IPS-18c (cell line): ENCODE data around the gene ADAM8.
A peak's percentile ranks its signal among the peaks of the same experiment; 100 is the strongest.

Experiments used
- H3K4me3 ChIP-seq: 2 replicates; pipeline ENCODE4 v1.7.0; 2013; ENCODE audit warnings: low read depth, mild to moderate bottlenecking, low read length, moderate library complexity; ENCODE audit not compliant: insufficient read depth
- H3K9me3 ChIP-seq: one replicate; pipeline ENCODE4 v1.6.1; 2013; ENCODE audit warnings: mild to moderate bottlenecking, low read length, moderate library complexity; ENCODE audit not compliant: control insufficient read depth, insufficient read depth

The ADAM8 gene

DNA sequence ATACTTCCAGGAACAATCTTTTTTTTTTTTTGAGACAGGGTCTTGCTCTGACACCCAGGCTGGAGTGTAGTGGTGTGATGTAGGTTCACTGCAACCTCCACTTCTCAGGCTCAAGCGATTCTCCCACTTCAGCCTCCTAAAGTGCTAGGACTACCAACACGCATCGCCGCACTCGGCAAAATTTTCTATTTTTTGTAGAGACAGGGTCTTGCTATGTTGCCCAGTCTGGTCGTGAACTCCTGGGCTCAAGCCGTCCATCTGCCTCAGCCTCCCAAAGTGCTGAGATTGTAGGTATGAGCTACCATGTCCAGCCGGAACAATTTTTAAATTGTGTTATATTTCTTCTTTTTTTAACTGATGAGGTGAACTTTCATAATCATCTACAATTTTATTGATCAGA, 34.1 kb upstream of the ADAM8 start:
- H3K4me3 ChIP-seq: no peak overlapping the region
- H3K9me3 ChIP-seq: peaks cover 2% of the 10 kb centered on the region

GRCh38 chr10:133310399-133310755, 33.7 kb upstream of the ADAM8 start:
- Histone ChIP-seq H3K4me3 (no peak overlapping the region), H3K9me3 (peaks cover 2% of the 10 kb centered on the region)

DNA sequence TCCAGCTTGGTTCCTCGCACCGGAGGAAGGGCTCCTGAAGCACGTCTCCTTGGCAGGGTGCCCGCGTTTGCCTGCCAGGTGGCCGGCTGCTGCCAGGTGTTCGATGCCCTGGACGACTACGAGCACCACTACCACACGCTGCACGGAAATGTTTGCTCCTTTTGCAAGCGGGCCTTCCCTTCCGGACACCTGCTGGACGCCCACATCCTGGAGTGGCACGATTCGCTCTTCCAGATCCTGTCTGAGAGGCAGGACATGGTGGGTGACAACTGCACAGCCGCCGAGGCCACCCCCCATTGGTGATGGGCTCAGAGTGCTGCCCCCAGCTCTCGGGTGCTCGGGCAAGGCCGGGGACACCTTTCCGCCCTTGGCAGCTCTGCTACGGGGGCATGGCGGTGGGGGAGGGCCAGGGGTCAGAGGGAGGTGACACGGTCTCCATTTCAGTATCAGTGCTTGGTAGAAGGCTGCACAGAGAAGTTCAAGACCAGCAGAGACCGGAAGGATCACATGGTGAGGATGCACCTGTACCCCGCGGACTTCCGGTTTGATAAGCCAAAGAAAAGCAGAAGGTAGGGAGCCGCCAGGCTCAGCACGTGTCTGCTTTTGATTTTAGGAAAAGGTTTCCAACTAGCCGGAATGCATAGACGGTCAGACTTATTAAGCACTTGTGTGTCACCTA, 33.2 kb upstream of the ADAM8 start:
- Histone ChIP-seq H3K9me3 (peaks cover 2% of the 10 kb centered on the region), H3K4me3 (no peak overlapping the region)

GRCh38 chr10:133309100-133309719, 32.5 kb upstream of the ADAM8 start:
- Histone ChIP-seq H3K9me3 (peaks cover 2% of the 10 kb centered on the region), H3K4me3 (peak overlapping the region; percentile 96)

GRCh38 chr10:133308421-133309099, 31.9 kb upstream of the ADAM8 start, which contains the start of the genes TUBGCP2 and ZNF511:
TUBGCP2 (minus strand) TSS chr10:133308872; CDS start chr10:133302941, 5,931 bp downstream.
ZNF511 (plus strand) TSS chr10:133308914; CDS start chr10:133308944, 30 bp downstream.
- H3K4me3 ChIP-seq: peak within 1 kb of the TSS; percentile 96
- H3K9me3 ChIP-seq: peaks cover 2% of the 10 kb centered on the region

GRCh38 chr10:133307776-133308420, 31.2 kb upstream of the ADAM8 start:
- Histone ChIP-seq H3K4me3 (peak overlapping the region; percentile 96), H3K9me3 (peaks cover 2% of the 10 kb centered on the region)

DNA sequence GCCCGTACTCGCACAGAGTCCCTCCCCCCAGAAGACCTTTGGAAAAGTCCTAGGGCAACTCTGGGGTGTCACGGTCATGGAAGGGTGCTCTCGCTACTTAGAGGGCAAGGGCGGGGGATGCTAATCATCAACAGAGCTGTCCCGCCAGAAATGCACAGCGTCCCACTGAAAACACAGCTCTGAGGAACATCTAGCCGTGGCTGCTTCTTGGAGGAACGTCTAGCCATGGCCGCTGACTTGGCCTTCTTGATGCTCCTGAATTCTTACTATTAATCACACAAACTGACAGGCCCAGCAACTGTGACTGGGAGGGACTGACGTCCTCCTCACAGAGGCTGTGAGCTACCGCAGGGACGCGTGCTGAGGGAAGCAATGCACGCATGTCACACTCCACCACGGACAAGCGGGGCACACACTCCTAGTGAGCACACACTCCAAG, 30.3 kb upstream of the ADAM8 start:
- no peak overlapping the region for H3K4me3 ChIP-seq
- H3K9me3 ChIP-seq: peaks cover 2% of the 10 kb centered on the region

DNA sequence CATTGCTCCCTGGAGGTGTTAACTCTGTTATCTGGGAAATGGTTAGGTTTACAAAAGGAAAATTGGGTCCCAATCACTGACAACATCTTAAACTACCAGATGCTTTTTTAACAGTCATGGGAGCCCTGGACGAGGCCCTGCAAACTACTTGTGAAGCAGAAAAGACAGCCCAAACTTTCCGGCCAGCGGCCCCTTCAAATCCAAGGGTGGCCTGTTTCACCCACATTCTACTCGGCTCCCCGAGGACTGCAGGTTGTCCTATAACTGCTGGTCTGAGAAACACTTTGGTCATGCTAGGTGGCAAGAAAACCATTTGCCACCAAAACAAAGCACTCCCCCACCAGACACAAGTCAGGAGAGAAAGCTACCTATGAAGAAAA, 29.4 kb upstream of the ADAM8 start:
- no peak overlapping the region for H3K4me3 ChIP-seq
- H3K9me3 ChIP-seq: peaks cover 2% of the 10 kb centered on the region

- no peaks in the 10 kb centered on the region for H3K9me3 ChIP-seq
- H3K4me3 ChIP-seq: no peak overlapping the region
These were observed 26.5 kb upstream of the ADAM8 start for GRCh38 chr10:133303206-133303605.

GRCh38 chr10:133302230-133302629, 25.6 kb upstream of the ADAM8 start:
- no peak overlapping the region for H3K4me3 ChIP-seq
- no peaks in the 10 kb centered on the region for H3K9me3 ChIP-seq

DNA sequence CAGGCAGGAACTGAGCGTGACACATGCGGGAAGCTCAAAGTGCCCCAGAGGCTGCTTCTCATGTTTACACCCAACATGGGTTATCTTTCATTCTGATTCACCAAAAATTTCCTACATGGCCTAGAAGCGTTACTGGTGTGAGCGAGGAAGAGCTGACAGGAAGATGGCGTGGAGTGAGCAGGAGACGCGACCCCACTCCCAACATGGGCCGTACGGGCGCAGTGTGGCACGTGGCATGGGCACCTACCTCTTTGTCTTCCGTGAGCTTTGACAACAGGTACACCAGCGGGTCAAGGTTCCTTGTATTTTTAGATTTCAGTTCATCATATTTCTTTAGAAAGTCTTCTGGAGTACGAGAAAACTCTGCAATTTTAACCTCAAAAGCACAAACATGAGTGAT, 23.1 kb upstream of the ADAM8 start:
- H3K9me3 ChIP-seq: no peaks in the 10 kb centered on the region
- no peak overlapping the region for H3K4me3 ChIP-seq

- no peak overlapping the region for H3K4me3 ChIP-seq
- H3K9me3 ChIP-seq: no peaks in the 10 kb centered on the region
These were observed 22.6 kb upstream of the ADAM8 start for GRCh38 chr10:133299224-133299623.

DNA sequence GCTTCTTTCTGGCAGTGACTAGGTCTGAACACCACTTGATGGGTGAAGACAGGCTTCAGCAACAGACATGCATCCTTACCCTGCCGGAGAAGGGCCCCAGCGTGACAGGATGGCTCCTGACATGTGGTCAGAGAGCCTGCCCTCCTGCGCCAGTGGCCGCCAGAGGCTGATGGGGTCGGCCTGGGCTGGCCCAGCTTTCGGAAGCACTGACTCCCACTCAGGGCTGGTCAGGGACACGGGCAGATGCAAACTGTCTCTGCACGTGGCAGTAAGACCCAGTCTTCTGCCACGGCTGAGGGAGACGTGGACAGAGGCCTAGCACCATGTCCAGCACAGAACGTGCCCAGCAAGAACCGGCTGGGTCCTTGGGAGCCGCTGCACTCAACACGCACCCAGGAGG, 21.8 kb upstream of the ADAM8 start:
- no peak overlapping the region for H3K4me3 ChIP-seq
- no peaks in the 10 kb centered on the region for H3K9me3 ChIP-seq

GRCh38 chr10:133297504-133297903, 20.8 kb upstream of the ADAM8 start:
- Histone ChIP-seq H3K4me3 (no peak overlapping the region), H3K9me3 (no peaks in the 10 kb centered on the region)

DNA sequence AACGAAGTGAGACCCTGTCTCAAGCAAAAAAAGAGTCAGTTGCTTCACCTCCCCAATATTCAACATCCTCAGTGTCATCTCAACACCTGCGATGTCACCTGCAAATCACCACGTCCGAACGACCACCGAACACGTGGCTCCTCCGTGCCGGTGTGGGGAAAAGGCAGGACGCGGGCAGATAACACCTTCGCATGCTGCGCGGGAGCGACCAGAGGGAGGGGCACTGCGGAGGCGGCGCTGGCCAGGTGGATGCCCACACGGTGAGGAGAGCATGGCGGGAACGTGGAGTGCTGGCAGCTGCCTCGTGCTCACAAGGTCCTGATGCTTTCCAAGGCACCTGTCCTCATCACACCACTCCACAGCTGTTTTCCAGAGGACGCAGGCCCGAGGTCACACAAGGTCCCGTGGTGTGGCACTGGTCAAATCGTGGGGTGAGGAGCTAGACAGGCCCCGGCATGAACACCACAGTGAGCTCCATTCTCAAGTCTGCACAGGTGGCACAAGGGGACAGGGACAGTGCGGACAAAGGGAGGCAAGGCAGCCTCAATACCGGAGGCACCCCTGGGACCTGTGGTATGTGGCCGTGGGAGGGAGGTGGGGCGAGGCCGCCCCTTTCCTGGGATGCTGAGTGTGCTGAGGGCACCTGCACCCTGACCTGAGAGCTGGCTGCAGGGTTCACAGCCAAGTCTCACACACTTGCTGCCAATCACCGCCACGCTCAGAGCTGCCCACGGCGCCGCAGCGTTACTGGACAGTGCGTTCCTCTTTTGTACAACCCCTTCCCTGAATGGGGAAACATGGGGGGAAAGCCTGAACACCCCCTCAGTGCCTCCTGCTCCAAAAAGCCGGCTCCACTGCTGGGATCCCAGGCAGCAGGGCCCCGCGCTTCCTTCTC, 19.0 kb upstream of the ADAM8 start:
- no peaks in the 10 kb centered on the region for H3K9me3 ChIP-seq
- no peak overlapping the region; the same call in 1 of the 2 replicates for H3K4me3 ChIP-seq

DNA sequence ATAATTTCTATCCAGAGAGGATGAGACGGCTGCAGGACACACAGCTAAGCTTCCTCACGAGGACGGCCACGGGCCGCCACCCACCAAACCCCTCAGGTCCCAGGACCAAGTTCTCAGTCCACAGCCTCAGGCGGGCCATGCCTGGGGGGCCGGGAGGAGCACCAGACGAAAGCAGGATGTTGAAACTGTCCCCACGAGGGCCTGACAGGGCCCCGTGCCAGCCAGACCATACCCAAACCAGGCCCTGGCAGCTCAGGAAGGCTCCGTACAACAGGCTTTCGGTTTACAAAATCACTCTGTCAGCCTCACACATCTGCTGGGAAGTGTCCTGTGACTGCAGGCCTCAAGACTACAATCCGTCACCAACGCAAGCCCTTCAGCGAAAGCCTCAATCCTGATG, 17.5 kb upstream of the ADAM8 start:
- no peaks in the 10 kb centered on the region for H3K9me3 ChIP-seq
- no peak overlapping the region for H3K4me3 ChIP-seq

DNA sequence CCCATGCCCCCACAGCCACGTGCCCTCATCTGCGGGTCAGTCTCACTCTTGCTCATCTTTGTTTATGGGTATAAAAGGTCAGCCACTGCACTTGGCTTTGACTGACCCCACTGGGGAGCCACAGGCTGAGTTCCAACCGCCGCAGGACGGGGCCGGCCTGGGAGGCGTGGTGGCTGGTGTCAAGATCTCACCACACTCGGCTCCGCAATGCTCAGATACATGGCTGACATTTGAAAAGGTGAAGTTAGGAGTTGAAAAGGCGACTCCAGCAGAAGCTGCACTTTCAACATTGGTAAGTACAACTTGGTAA, 17.1 kb upstream of the ADAM8 start:
- no peaks in the 10 kb centered on the region for H3K9me3 ChIP-seq
- H3K4me3 ChIP-seq: no peak overlapping the region
